Muscle layer of colon (tissue), 2 donors: ENCODE data around the gene CASP2.

Experiments
- H3K27ac ChIP-seq: one replicate; pipeline ENCODE4 v1.7.0; 2013; ENCODE audit warnings: low read depth, mild to moderate bottlenecking, low read length, moderate library complexity
- H3K27me3 ChIP-seq, 2 donors: one replicate each; pipeline ENCODE4 v1.7.0; 2013; ENCODE audit warnings: low read length in 2 of 2, mild to moderate bottlenecking in 2 of 2; ENCODE audit not compliant: insufficient read depth in 2 of 2, control insufficient read depth in 1 of 2
- H3K36me3 ChIP-seq: one replicate; pipeline ENCODE4 v1.7.0; 2013; ENCODE audit warnings: mild to moderate bottlenecking, low read length; ENCODE audit not compliant: insufficient read depth
- H3K4me1 ChIP-seq: one replicate; pipeline ENCODE4 v1.7.0; 2013; ENCODE audit warnings: mild to moderate bottlenecking, low read length; ENCODE audit not compliant: insufficient read depth
- H3K4me3 ChIP-seq, 2 donors: one replicate each; pipeline ENCODE4 v1.7.0; 2013; ENCODE audit warnings: low read length in 2 of 2, low read depth in 1 of 2, mild to moderate bottlenecking in 1 of 2, moderate library complexity in 1 of 2
- H3K9ac ChIP-seq: one replicate; pipeline ENCODE4 v1.7.0; 2013; ENCODE audit warnings: low read length
- H3K9me3 ChIP-seq: one replicate; pipeline ENCODE4 v1.7.0; 2013; ENCODE audit warnings: mild to moderate bottlenecking, low read length
- donor health status: abdominal sarcoma.
- donor health status: Adenocarcinoma of cecum.

The CASP2 gene

GRCh38 chr7:143265017-143265693 lies 23.0 kb upstream of the CASP2 start:
- no peak overlapping the region for H3K9ac ChIP-seq
- no peak overlapping the region for H3K27ac ChIP-seq
- H3K9me3 ChIP-seq = no peaks in the 10 kb centered on the region
- no peak overlapping the region for H3K4me3 ChIP-seq
- H3K4me1 ChIP-seq = peaks cover 15% of the 10 kb centered on the region
- peaks cover 34% of the 10 kb centered on the region for H3K36me3 ChIP-seq
- no peaks in the 10 kb centered on the region for H3K27me3 ChIP-seq

GRCh38 chr7:143269251-143269650 lies 18.9 kb upstream of the CASP2 start:
- Histone ChIP-seq H3K27me3 (no peaks in the 10 kb centered on the region), H3K36me3 (peaks cover 34% of the 10 kb centered on the region), H3K4me3 (no peak overlapping the region), H3K9me3 (no peaks in the 10 kb centered on the region), H3K27ac (no peak overlapping the region), H3K9ac (no peak overlapping the region), H3K4me1 (peaks cover 8% of the 10 kb centered on the region)

GRCh38 chr7:143271240-143271639 lies 16.9 kb upstream of the CASP2 start:
- no peaks in the 10 kb centered on the region for H3K4me1 ChIP-seq
- H3K9ac ChIP-seq = no peak overlapping the region
- no peaks in the 10 kb centered on the region for H3K27me3 ChIP-seq

GRCh38 chr7:143272871-143273270 lies 15.3 kb upstream of the CASP2 start:
- no peak overlapping the region for H3K4me3 ChIP-seq
- H3K9ac ChIP-seq = no peak overlapping the region
- no peak overlapping the region for H3K27ac ChIP-seq
- H3K4me1 ChIP-seq = no peaks in the 10 kb centered on the region
- peaks cover 17% of the 10 kb centered on the region for H3K36me3 ChIP-seq
- no peaks in the 10 kb centered on the region for H3K27me3 ChIP-seq
- no peaks in the 10 kb centered on the region for H3K9me3 ChIP-seq

More at GRCh38 chr7:143271240-143271639, 16.9 kb upstream of the CASP2 start:
- Histone ChIP-seq H3K27ac (no peak overlapping the region), H3K36me3 (peaks cover 30% of the 10 kb centered on the region), H3K4me3 (no peak overlapping the region), H3K9me3 (no peaks in the 10 kb centered on the region)

GRCh38 chr7:143279186-143280098 lies 8.7 kb upstream of the CASP2 start:
- H3K9me3 ChIP-seq = no peaks in the 10 kb centered on the region
- no peaks in the 10 kb centered on the region for H3K27me3 ChIP-seq
- no peak overlapping the region for H3K27ac ChIP-seq
- H3K36me3 ChIP-seq = no peaks in the 10 kb centered on the region
- H3K4me3 ChIP-seq = no peak overlapping the region
- no peak overlapping the region for H3K9ac ChIP-seq
- no peaks in the 10 kb centered on the region for H3K4me1 ChIP-seq

GRCh38 chr7:143280160-143280559 lies 8.0 kb upstream of the CASP2 start:
- Histone ChIP-seq H3K27me3 (no peaks in the 10 kb centered on the region), H3K9ac (no peak overlapping the region), H3K4me3 (no peak overlapping the region), H3K4me1 (no peaks in the 10 kb centered on the region), H3K9me3 (no peaks in the 10 kb centered on the region), H3K36me3 (no peaks in the 10 kb centered on the region), H3K27ac (no peak overlapping the region)

- Histone ChIP-seq H3K4me3 (no peak overlapping the region), H3K27me3 (no peaks in the 10 kb centered on the region), H3K36me3 (no peaks in the 10 kb centered on the region), H3K9me3 (no peaks in the 10 kb centered on the region), H3K27ac (no peak overlapping the region), H3K4me1 (no peaks in the 10 kb centered on the region), H3K9ac (no peak overlapping the region)
Observed at GRCh38 chr7:143280566-143280965, 7.6 kb upstream of the CASP2 start.

GRCh38 chr7:143281529-143281928 lies 6.6 kb upstream of the CASP2 start:
- no peaks in the 10 kb centered on the region for H3K4me1 ChIP-seq
- H3K9ac ChIP-seq = no peak overlapping the region
- no peaks in the 10 kb centered on the region for H3K36me3 ChIP-seq
- H3K9me3 ChIP-seq = no peaks in the 10 kb centered on the region
- no peak overlapping the region for H3K27ac ChIP-seq
- no peaks in the 10 kb centered on the region for H3K27me3 ChIP-seq
- no peak overlapping the region for H3K4me3 ChIP-seq

- Histone ChIP-seq H3K36me3 (no peaks in the 10 kb centered on the region), H3K27me3 (no peaks in the 10 kb centered on the region), H3K9ac (no peak overlapping the region), H3K4me3 (no peak overlapping the region), H3K4me1 (no peaks in the 10 kb centered on the region), H3K9me3 (no peaks in the 10 kb centered on the region), H3K27ac (no peak overlapping the region)
Observed at GRCh38 chr7:143282124-143282523, 6.0 kb upstream of the CASP2 start.

- Histone ChIP-seq H3K4me1 (peaks cover 5% of the 10 kb centered on the region), H3K27me3 (no peaks in the 10 kb centered on the region), H3K9me3 (no peaks in the 10 kb centered on the region), H3K27ac (no peak overlapping the region), H3K9ac (no peak overlapping the region), H3K4me3 (no peak overlapping the region), H3K36me3 (no peaks in the 10 kb centered on the region)
Observed at GRCh38 chr7:143283381-143283780, 4.8 kb upstream of the CASP2 start.

GRCh38 chr7:143284591-143285469 lies 3.3 kb upstream of the CASP2 start, which contains the start of gene TMEM139:
Gene TMEM139 (plus strand): TSS chr7:143284958. CDS start chr7:143285958, 1,000 bp downstream.
- no peaks in the 10 kb centered on the region for H3K27me3 ChIP-seq
- H3K9me3 ChIP-seq = no peaks in the 10 kb centered on the region
- H3K9ac ChIP-seq = no peak within 1 kb of the TSS
- peaks cover 16% of the 10 kb centered on the region for H3K4me1 ChIP-seq
- no peak within 1 kb of the TSS for H3K27ac ChIP-seq
- H3K4me3 ChIP-seq = no peak within 1 kb of the TSS
- no peaks in the 10 kb centered on the region for H3K36me3 ChIP-seq
